NCI-H345 (cell line): ENCODE results near the gene NUMBL.

Experiments used
- DNase-seq: peaks from one replicate; lab custom pipeline; 2025; lab: John Stamatoyannopoulos, UW

NUMBL gene

DNA sequence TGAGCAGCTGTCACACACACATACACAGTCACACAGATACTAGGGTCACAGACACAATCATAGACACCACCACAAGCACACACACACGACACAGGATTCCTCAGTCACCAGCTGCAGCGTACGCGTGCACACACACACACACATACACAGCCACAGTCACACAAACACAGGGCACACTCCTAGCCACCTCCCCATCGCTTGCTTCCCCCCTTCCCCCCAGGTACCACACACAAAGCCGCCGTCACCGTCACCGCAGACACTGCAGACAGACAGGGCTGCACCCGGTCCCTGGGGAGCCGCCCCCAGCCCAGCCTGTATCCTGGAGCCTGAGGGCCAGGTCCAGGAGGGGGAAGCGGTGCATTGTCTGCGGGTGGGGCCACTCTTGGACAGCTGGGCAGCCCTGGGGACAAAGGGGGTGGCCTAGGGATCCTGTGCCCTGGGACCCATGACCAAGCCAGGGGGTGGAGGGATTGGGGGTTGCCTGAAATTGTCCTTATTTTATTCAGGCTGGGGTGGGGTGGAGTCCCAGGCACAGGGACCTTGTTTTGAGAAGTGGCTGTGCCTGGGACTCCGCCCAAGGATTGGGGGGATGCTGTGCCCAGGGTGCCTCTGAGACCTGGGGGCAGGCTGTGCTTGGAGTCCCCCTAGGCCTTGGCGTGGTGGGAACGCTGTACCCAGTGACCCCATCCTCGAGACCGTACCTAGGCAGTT, 957 bp downstream of the NUMBL start:
- DNase-seq: peak; percentile 52

GRCh38 chr19:40688987-40689338, 1.5 kb downstream of the NUMBL start:
- DNase-seq: no peak

DNA sequence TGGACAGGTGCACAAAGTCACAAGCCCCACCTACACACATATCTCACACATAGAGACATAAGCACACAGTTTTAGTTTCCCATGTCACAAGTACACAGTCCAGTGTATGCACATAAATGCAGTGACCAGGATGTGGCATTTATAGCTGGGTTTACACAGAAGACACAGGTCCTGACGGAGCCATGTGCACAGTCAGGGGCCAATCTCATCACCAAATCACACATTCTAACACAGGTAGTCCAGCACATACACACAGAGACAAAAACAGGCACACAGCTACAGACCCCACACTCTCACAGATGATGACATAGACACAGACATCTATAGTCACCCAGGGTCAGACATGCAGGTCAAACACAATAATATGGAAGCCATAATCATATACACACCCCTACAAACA, 2.1 kb downstream of the NUMBL start:
- no peak for DNase-seq

DNA sequence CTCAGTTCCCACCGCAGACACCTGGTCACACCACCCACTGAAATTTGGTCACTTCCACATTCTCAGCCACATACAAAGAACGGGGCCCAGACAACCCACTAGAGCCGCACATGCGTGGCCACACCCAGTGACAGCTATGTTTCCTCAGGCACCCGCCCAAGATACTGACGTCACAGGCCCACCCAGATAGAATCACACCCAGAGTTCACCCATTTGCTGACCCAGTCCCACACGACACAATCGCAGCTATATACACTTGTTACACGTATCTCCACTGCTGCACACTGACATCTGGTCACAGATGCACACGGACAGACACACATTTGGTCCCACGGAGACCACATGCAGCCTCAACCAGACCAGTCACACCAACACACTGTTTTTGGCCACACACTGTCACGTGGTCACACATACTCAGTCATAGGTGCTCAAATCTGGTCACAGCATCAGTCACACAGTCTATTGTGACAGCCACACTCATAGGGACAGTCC, 2.9 kb downstream of the NUMBL start:
- DNase-seq: no peak

GRCh38 chr19:40686882-40687524, 3.4 kb downstream of the NUMBL start:
- DNase-seq: peak; percentile 19

DNA sequence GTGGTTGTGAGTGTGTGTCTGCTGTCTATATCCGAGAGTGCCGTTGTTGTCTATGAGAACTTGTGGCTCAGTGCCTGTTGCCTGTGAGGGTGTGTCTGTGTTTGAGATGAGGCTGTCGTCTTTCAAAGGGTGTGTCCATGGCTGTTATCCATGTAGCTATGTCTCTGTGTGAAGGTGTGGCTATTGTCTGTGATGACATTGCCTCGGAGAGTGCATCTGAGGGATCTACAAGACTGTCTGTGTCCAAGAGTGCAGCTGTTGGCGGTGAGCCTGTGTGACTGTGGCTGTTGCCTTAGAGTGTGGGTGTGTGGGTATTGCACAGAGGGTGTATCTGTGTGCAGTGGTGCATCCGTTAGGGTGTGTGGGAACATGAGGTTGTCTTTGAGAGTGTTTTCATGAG, 4.9 kb downstream of the NUMBL start:
- DNase-seq: no peak

DNA sequence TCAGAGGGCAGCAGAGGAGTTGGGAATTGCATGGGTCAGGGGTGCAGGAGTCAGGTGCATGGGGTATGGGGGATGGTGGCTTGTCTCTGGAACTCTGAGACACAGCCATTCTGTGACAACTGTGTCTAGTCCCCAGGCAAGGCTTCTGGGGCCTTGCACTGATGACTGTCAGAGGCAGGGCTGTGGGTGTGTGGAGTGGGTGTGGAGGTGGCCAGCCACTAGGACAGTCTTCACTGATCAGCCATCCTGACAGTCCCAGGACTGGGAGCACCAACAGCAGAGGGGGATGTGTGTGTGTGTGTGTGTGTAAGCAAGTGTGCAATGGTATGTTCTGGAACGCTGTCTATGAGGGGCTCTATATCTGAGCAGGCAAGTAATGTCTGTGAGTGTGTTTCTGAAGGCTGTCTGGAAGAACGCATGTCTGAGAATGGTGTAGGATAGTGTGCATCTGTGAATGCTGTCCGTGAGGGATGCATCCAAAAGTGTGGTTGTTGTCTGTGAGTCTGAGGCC, 5.4 kb downstream of the NUMBL start:
- DNase-seq: no peak

- DNase-seq: no peak
Observed at GRCh38 chr19:40684280-40684679, 6.2 kb downstream of the NUMBL start.

- no peak for DNase-seq
Observed at GRCh38 chr19:40683437-40683836, 7.0 kb downstream of the NUMBL start.

- no peak for DNase-seq
Observed at GRCh38 chr19:40682431-40682964, 8.0 kb downstream of the NUMBL start.

DNA sequence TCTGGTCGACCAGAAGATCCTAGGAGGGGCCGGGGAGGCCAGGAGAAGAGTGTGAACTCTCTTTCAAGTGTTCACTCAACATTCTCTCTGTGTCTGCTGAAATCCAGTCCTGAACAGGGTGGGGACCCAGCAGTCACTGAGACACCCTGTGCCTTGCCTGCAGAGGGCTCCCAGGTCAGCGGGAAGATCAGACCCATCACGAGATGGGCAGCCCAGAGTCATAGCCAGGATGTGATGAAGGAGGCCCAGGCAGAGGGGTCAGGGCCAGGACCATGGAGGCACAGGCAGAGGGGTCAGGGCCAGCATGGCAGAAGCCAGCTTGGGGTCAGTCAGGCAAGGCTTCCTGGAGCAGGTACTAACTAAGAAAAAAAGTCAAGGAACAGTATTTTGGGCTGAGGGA, 9.4 kb downstream of the NUMBL start:
- no peak for DNase-seq

GRCh38 chr19:40677156-40677555, 13.3 kb downstream of the NUMBL start:
- DNase-seq: no peak

DNA sequence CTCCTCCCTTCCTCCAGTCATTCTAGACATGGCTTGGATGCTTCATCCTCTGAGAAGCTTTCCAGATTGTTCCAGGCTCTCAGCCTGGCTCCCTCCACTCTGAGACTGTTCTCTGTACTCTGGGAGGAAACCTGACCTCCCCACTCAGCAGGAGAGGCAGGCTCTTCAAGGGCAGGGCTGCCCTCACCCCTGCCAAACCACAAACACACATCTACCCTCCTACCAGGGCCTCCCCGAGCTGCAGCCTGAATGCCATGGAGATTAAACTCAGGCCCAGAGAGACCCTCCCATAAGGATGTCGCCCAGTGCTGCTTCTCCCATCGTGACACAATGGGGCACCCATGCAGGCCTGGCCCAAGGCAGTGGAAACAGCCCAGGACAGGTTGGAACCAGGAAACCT, 16.2 kb downstream of the NUMBL start:
- no peak for DNase-seq

GRCh38 chr19:40673397-40673796, 17.1 kb downstream of the NUMBL start:
- DNase-seq: no peak

DNA sequence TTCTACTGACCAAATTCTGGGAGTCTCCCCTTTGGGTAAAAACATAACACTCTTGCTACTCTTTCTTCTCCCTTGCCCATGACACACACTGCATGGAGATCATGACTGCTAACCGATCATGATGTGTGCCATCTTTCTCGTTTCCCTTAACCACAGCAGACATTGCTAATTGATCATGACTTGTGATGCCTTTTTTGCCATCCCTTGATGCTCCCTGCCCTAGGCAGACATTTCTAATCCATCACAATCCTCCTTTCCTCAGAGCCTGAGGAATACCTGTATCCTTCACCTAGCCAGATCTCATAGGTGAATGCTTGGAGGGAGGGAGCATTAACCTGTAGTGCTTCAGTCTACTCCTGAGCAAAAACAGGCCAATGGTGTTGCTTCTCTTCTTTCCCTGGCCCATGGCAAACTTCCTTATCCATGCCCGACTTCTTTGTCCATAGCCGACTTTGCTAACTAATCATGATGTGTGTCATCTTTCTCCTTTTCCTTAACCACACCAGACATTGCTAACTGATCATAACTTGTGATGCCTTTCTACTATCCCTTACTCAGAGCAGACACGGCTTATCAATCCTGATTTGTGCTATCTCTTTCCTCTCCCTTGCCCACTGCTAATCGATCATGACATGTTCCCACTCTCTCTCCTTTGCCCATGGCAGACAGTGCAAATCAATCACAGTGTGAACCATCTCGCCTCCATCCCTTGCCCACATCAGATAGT, 17.7 kb downstream of the NUMBL start:
- no peak for DNase-seq

DNA sequence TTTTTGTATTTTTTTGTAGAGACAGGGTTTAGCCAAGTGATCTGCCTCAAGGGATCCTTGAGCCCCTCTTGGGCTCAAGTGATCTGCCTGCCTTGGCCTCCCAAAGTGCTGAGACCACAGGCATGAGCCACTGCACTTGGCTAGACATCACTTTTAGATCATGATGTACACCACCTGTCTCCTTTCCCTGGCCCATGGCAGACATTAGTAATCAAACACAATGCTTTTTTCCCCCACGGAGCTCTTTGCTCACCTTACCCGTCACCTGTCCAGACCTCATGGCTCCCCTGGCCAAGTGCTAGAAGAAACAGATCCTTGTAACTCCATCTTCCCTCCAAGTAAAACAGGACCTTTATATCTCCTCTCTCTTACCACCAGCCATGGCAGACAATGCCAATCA, 18.4 kb downstream of the NUMBL start:
- DNase-seq: no peak

DNA sequence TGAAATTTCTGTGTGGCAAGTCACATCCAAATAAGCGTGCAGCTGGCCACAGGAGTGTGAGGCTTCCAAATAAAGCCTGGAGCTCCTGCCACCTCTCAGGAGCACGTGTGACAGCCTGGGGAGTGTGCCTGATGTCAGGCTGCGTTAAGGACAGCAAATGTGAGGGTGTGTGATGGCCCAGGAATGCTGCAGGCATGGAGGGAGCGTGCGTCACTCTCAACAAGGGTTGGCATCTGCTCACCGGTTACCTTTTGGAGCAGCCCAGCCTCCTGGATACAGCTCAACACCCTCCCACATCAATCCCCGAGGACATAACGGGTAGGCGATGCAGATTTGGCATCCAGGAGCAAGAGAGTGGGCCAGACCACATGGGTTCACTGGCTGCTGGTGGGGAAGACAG, 19.0 kb downstream of the NUMBL start:
- no peak for DNase-seq

DNA sequence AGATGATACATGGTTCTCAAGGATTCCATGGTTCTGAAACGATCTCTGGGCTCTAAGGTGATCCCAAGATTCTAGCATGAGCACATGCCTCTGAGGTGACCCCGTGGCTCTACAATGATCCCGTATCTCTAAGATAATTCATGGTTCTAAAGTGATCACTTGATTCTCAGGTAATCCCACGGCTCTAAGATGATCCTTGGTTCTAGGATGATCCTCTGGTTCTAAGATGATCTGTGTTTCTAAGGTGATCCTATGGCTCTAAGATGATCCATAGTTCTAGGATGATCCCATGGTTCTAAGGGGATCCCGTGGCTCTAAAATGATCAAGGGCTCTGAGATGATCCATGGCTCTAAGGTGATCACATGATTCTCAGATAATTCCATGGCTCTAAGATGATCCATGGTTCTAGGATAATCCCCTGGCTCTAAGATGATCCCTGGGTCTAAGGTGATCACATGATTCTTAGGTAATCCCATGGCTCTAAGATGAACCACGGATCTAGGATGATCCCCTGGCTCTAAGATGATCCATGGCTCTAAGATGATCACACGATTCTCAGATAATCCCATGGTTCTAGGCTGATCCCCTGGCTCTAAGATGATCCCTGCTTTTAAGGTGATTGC, 21.3 kb downstream of the NUMBL start:
- no peak for DNase-seq

- no peak for DNase-seq
Observed at GRCh38 chr19:40667602-40668001, 22.8 kb downstream of the NUMBL start.

DNA sequence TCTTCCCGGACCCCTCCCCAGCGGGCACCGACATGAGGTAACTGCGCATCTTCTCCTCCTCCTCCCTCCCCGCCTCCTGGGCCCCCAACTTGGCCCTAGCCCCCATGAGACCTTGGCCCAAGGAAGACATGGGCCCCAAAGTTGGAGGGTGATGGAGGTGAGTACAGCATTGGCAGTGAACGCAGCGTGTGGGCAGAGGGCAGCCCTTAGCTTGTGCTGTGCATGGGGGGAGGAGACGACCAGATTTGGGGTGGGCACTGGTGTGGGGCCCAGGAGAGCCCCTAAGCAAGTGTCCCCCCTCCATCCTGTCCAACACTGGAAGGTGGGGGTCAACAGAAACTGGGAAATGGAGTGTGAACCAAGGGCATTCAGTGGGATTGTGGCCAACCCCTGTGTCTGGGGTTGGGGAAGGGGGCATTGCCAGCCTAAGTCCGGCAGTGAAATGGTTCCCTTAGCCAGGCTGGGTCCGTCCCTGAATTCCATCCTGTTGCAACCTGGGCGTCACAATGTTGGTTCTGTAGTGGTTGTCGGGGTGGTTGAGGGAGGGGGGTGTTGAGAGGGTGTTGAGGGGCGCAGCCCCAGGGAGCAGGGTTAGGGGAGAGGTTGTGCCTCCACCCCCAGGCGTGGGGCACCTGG, 23.5 kb downstream of the NUMBL start:
- no peak for DNase-seq
